KOPT-K1 (cell line): ENCODE results near the gene TRIM9.

Experiments
- H3K27ac ChIP-seq: fragments of 200-600 bp; sonication (generic); 2 replicates; pipeline ENCODE4 v1.5.1; 2016; ENCODE audit warnings: antibody characterized with exemption, mild to moderate bottlenecking, low read depth, low read length; ENCODE audit not compliant: poor library complexity, severe bottlenecking
- H3K36me3 ChIP-seq: fragments of 200-600 bp; sonication (generic); 2 replicates; pipeline ENCODE4 v1.5.1; 2017; ENCODE audit warnings: antibody characterized with exemption, mild to moderate bottlenecking, low read length, moderate library complexity; ENCODE audit not compliant: insufficient read depth
- H3K9me3 ChIP-seq: fragments of 200-600 bp; sonication (generic); 2 replicates; pipeline ENCODE4 v1.5.1; 2017; ENCODE audit warnings: antibody characterized with exemption, low read length, mild to moderate bottlenecking; ENCODE audit not compliant: insufficient read depth, poor library complexity, severe bottlenecking

TRIM9 gene

GRCh38 chr14:51080645-51081044 lies 14.3 kb downstream of the TRIM9 start:
- no peak overlapping the region for H3K27ac ChIP-seq
- H3K9me3 ChIP-seq = no peaks in the 10 kb centered on the region
- no peaks in the 10 kb centered on the region for H3K36me3 ChIP-seq

- H3K36me3 ChIP-seq = no peaks in the 10 kb centered on the region
- H3K9me3 ChIP-seq = no peaks in the 10 kb centered on the region
Observed at GRCh38 chr14:51079489-51079888, 15.4 kb downstream of the TRIM9 start.

GRCh38 chr14:51079085-51079484 lies 15.8 kb downstream of the TRIM9 start:
- no peak overlapping the region for H3K27ac ChIP-seq
- H3K9me3 ChIP-seq = no peaks in the 10 kb centered on the region
- no peaks in the 10 kb centered on the region for H3K36me3 ChIP-seq

More at GRCh38 chr14:51079489-51079888, 15.4 kb downstream of the TRIM9 start:
- no peak overlapping the region for H3K27ac ChIP-seq

GRCh38 chr14:51074701-51075385 lies 20.1 kb downstream of the TRIM9 start:
- Histone ChIP-seq H3K27ac (no peak overlapping the region), H3K36me3 (no peaks in the 10 kb centered on the region), H3K9me3 (peaks cover 4% of the 10 kb centered on the region)

GRCh38 chr14:51073731-51074130 lies 21.2 kb downstream of the TRIM9 start:
- Histone ChIP-seq H3K9me3 (peaks cover 4% of the 10 kb centered on the region), H3K36me3 (no peaks in the 10 kb centered on the region), H3K27ac (no peak overlapping the region)

- no peak overlapping the region for H3K27ac ChIP-seq
Observed at GRCh38 chr14:51072976-51073375, 21.9 kb downstream of the TRIM9 start.

GRCh38 chr14:51071857-51072256 lies 23.0 kb downstream of the TRIM9 start:
- Histone ChIP-seq H3K36me3 (no peaks in the 10 kb centered on the region), H3K9me3 (peaks cover 4% of the 10 kb centered on the region), H3K27ac (no peak overlapping the region)

More at GRCh38 chr14:51072976-51073375, 21.9 kb downstream of the TRIM9 start:
- Histone ChIP-seq H3K9me3 (peaks cover 4% of the 10 kb centered on the region), H3K36me3 (no peaks in the 10 kb centered on the region)

- Histone ChIP-seq H3K27ac (no peak overlapping the region), H3K36me3 (no peaks in the 10 kb centered on the region), H3K9me3 (peaks cover 4% of the 10 kb centered on the region)
Observed at GRCh38 chr14:51070726-51071125, 24.2 kb downstream of the TRIM9 start.

GRCh38 chr14:51069055-51069454 lies 25.9 kb downstream of the TRIM9 start:
- Histone ChIP-seq H3K27ac (no peak overlapping the region), H3K9me3 (peaks cover 4% of the 10 kb centered on the region), H3K36me3 (no peaks in the 10 kb centered on the region)

- Histone ChIP-seq H3K9me3 (peaks cover 4% of the 10 kb centered on the region), H3K27ac (no peak overlapping the region), H3K36me3 (no peaks in the 10 kb centered on the region)
Observed at GRCh38 chr14:51068268-51068667, 26.6 kb downstream of the TRIM9 start.

- Histone ChIP-seq H3K36me3 (no peaks in the 10 kb centered on the region), H3K27ac (no peak overlapping the region), H3K9me3 (peaks cover 7% of the 10 kb centered on the region)
Observed at GRCh38 chr14:51067295-51067694, 27.6 kb downstream of the TRIM9 start.

GRCh38 chr14:51066576-51066975 lies 28.3 kb downstream of the TRIM9 start:
- Histone ChIP-seq H3K36me3 (no peaks in the 10 kb centered on the region), H3K27ac (no peak overlapping the region), H3K9me3 (peaks cover 7% of the 10 kb centered on the region)

- Histone ChIP-seq H3K9me3 (peaks cover 7% of the 10 kb centered on the region), H3K36me3 (no peaks in the 10 kb centered on the region), H3K27ac (no peak overlapping the region)
Observed at GRCh38 chr14:51059032-51059431, 35.9 kb downstream of the TRIM9 start.

GRCh38 chr14:51058382-51058781 lies 36.5 kb downstream of the TRIM9 start:
- H3K36me3 ChIP-seq = no peaks in the 10 kb centered on the region
- no peak overlapping the region for H3K27ac ChIP-seq

GRCh38 chr14:51056421-51056820 lies 38.5 kb downstream of the TRIM9 start:
- Histone ChIP-seq H3K9me3 (no peaks in the 10 kb centered on the region), H3K27ac (no peak overlapping the region), H3K36me3 (no peaks in the 10 kb centered on the region)

More at GRCh38 chr14:51058382-51058781, 36.5 kb downstream of the TRIM9 start:
- H3K9me3 ChIP-seq = peaks cover 7% of the 10 kb centered on the region

GRCh38 chr14:51053157-51053556 lies 41.7 kb downstream of the TRIM9 start:
- Histone ChIP-seq H3K27ac (no peak overlapping the region), H3K9me3 (no peaks in the 10 kb centered on the region)

More at GRCh38 chr14:51053157-51053556, 41.7 kb downstream of the TRIM9 start:
- H3K36me3 ChIP-seq = no peaks in the 10 kb centered on the region
